H1 (cell line): ENCODE results near the gene NRIP2. TPM values are rescaled to one million over a fixed set of nuclear protein-coding genes. Genes with fewer than 3 reads are reported as not detected.
A peak's percentile ranks its signal among the peaks of the same experiment; 100 is the strongest.

Experiments used
- CTCF ChIA-PET: fragments of 300-600 bp; sonication (Branson Sonifier 250); formaldehyde crosslinking; loops from one replicate; lab custom pipeline; 2021; ENCODE audit not compliant: partially characterized antibody; lab: Charles Lee
- POLR2A ChIA-PET: fragments of 300-600 bp; sonication (Branson Sonifier 250); formaldehyde crosslinking; loops from one replicate; lab custom pipeline; 2021; ENCODE audit warnings: inconsistent platforms; ENCODE audit not compliant: partially characterized antibody; lab: Charles Lee
- DNase-seq, 2 experiments: peaks; one replicate each; pipeline versions ENCODE4 v3.0.0 to v3.0.0-alpha.2; 2010 to 2022; ENCODE audit warnings: low spot score in 2 of 2, low read depth in 1 of 2, mixed read lengths in 1 of 2
- FAIRE-seq: peaks from 2 replicates; lab custom pipeline; 2011; peaks lifted over from hg19 to GRCh38; lab: Jason Lieb, UNC
- H2AFZ ChIP-seq: 2 replicates; pipeline ENCODE4 v1.8.1; 2012; ENCODE audit warnings: low read length, inconsistent platforms
- H2AK5ac ChIP-seq: 2 replicates; pipeline ENCODE4 v1.6.1; 2013; ENCODE audit warnings: low read depth, low read length
- H2BK120ac ChIP-seq: replicated peaks from 2 replicates; pipeline ENCODE3; 2013; ENCODE audit warnings: low read depth, low read length, inconsistent platforms
- H2BK12ac ChIP-seq: 2 replicates; pipeline ENCODE4 v1.6.1; 2013; ENCODE audit warnings: low read depth, low read length
- H2BK15ac ChIP-seq: 2 replicates; pipeline ENCODE4 v1.6.1; 2013; ENCODE audit warnings: low read length
- H2BK20ac ChIP-seq: 2 replicates; pipeline ENCODE4 v1.6.1; 2013; ENCODE audit warnings: low read length
- H2BK5ac ChIP-seq: 2 replicates; pipeline ENCODE4 v1.6.1; 2013; ENCODE audit warnings: low read depth, low read length
- H3K14ac ChIP-seq: 2 replicates; pipeline ENCODE4 v1.6.1; 2013; ENCODE audit warnings: inconsistent platforms; ENCODE audit not compliant: insufficient read length
- H3K18ac ChIP-seq: 2 replicates; pipeline ENCODE4 v1.6.1; 2013; ENCODE audit warnings: low read length; ENCODE audit errors: extremely low read depth
- H3K23ac ChIP-seq: 2 replicates; pipeline ENCODE4 v1.6.1; 2013; ENCODE audit warnings: inconsistent platforms; ENCODE audit not compliant: insufficient read length
- H3K23me2 ChIP-seq: 2 replicates; pipeline ENCODE4 v1.6.1; 2013; ENCODE audit warnings: low read depth, low read length
- H3K27ac ChIP-seq: 2 replicates; pipeline ENCODE4 v1.6.1; 2011; ENCODE audit warnings: low read depth, low read length, inconsistent platforms
- H3K27me3 ChIP-seq, 4 experiments: replicated peaks in 1 of 4; 1 replicate in 1 of 4; 2 replicates in 3 of 4; pipeline versions ENCODE4 v1.6.1 to v1.8.1; 2011 to 2013; ENCODE audit warnings: low read length in 3 of 4, mild to moderate bottlenecking in 3 of 4, inconsistent platforms in 2 of 4, mixed read lengths in 2 of 4, moderate library complexity in 1 of 4; ENCODE audit not compliant: control insufficient read depth in 3 of 4, insufficient read depth in 3 of 4; ENCODE audit errors: extremely low read depth in 1 of 4
- H3K36me3 ChIP-seq, 4 experiments: 2 replicates each; pipeline versions ENCODE4 v1.6.1 to v1.8.1; 2011 to 2013; ENCODE audit warnings: mild to moderate bottlenecking in 4 of 4, low read length in 3 of 4, moderate library complexity in 2 of 4, control low read depth in 1 of 4, inconsistent platforms in 1 of 4; ENCODE audit not compliant: insufficient read depth in 4 of 4, control insufficient read depth in 2 of 4
- H3K4ac ChIP-seq: replicated peaks from 2 replicates; pipeline ENCODE3; 2013; ENCODE audit warnings: low read length, low read depth, mixed read lengths, inconsistent platforms; ENCODE audit not compliant: insufficient read length
- H3K4me1 ChIP-seq, 4 experiments: replicated peaks in 1 of 4; 1 replicate in 1 of 4; 2 replicates in 3 of 4; pipeline versions ENCODE4 v1.6.1 to v1.8.1; 2011 to 2013; ENCODE audit warnings: low read length in 3 of 4, inconsistent platforms in 2 of 4, mixed read lengths in 1 of 4; ENCODE audit not compliant: insufficient read depth in 4 of 4, control insufficient read depth in 3 of 4
- H3K4me2 ChIP-seq, 2 experiments: 2 replicates each; pipeline versions ENCODE4 v1.6.1 to v1.8.1; 2011 to 2013; ENCODE audit warnings: low read depth in 2 of 2, low read length in 2 of 2, control low read depth in 1 of 2, inconsistent platforms in 1 of 2, mild to moderate bottlenecking in 1 of 2; ENCODE audit not compliant: insufficient read depth in 1 of 2
- H3K4me3 ChIP-seq, 4 experiments: fragments of 200-600, 300-600 bp in 1 of 4; sonication (generic), shearing (Covaris generic), sonication (Bioruptor Twin) in 1 of 4; 2 replicates each; pipeline versions ENCODE4 v1.5.1 to v1.8.1; 2011 to 2016; ENCODE audit warnings: low read length in 4 of 4, low read depth in 3 of 4, control low read depth in 2 of 4, inconsistent platforms in 2 of 4, mild to moderate bottlenecking in 2 of 4, mixed read lengths in 1 of 4, moderate library complexity in 1 of 4; ENCODE audit not compliant: insufficient read depth in 2 of 4; ENCODE audit errors: extremely low read depth in 1 of 4
- H3K56ac ChIP-seq: replicated peaks from 2 replicates; pipeline ENCODE3; 2013; ENCODE audit warnings: low read depth, mild to moderate bottlenecking, mixed read lengths, low read length, inconsistent platforms; ENCODE audit not compliant: insufficient read length
- H3K79me1 ChIP-seq: 2 replicates; pipeline ENCODE4 v1.6.1; 2013; ENCODE audit warnings: low read depth, low read length, control low read depth
- H3K79me2 ChIP-seq, 2 experiments: 2 replicates each; pipeline versions ENCODE4 v1.6.1 to v1.8.1; 2012 to 2013; ENCODE audit warnings: low read length in 2 of 2, mild to moderate bottlenecking in 2 of 2, inconsistent platforms in 1 of 2; ENCODE audit not compliant: insufficient read depth in 2 of 2, control insufficient read depth in 1 of 2
- H3K9ac ChIP-seq, 4 experiments: replicated peaks in 1 of 4; 1 replicate in 1 of 4; 2 replicates in 3 of 4; pipeline versions ENCODE4 v1.6.1 to v1.8.1; 2011 to 2013; ENCODE audit warnings: low read depth in 3 of 4, low read length in 3 of 4, control low read depth in 2 of 4, mild to moderate bottlenecking in 2 of 4, moderate library complexity in 2 of 4, inconsistent platforms in 1 of 4; ENCODE audit errors: extremely low read depth in 1 of 4
- H3K9me3 ChIP-seq, 2 experiments: 2 replicates each; pipeline versions ENCODE4 v1.6.1 to v1.8.1; 2012 to 2013; ENCODE audit warnings: mild to moderate bottlenecking in 2 of 2, moderate library complexity in 2 of 2, control low read depth in 1 of 2, inconsistent platforms in 1 of 2, low read depth in 1 of 2, low read length in 1 of 2, mixed read lengths in 1 of 2; ENCODE audit not compliant: insufficient read depth in 2 of 2
- H4K20me1 ChIP-seq, 2 experiments: replicated peaks in 1 of 2; 2 replicates each; pipeline versions ENCODE3 to v1.8.1; 2011 to 2013; ENCODE audit warnings: inconsistent platforms in 2 of 2, low read length in 2 of 2, mild to moderate bottlenecking in 1 of 2; ENCODE audit not compliant: insufficient read depth in 2 of 2, control insufficient read depth in 1 of 2
- H4K5ac ChIP-seq: 2 replicates; pipeline ENCODE4 v1.6.1; 2013; ENCODE audit warnings: low read length, low read depth, mixed read lengths, inconsistent platforms; ENCODE audit not compliant: insufficient read length
- H4K8ac ChIP-seq: 2 replicates; pipeline ENCODE4 v1.8.0; 2013; ENCODE audit warnings: mild to moderate bottlenecking, moderate library complexity, low read length, inconsistent platforms; ENCODE audit not compliant: insufficient read depth; ENCODE audit errors: extremely low read depth
- H4K91ac ChIP-seq: replicated peaks from 2 replicates; pipeline ENCODE3; 2013; ENCODE audit warnings: low read length, mixed read lengths, inconsistent platforms; ENCODE audit not compliant: insufficient read length
- BCL11A ChIP-seq, 2 experiments: IDR thresholded peaks; one replicate each; pipeline ENCODE4 v1.6.1; 2011; ENCODE audit warnings: low read depth in 2 of 2, low read length in 2 of 2, mild to moderate bottlenecking in 2 of 2
- CBX8 ChIP-seq: fragments of 300-800, 300-1000 bp; sonication (generic); IDR thresholded peaks from 2 replicates; pipeline ENCODE4 v1.7.1; 2016; ENCODE audit warnings: low read depth, low read length, borderline replicate concordance
- CHD1 ChIP-seq: IDR thresholded peaks from 2 replicates; pipeline ENCODE4 v1.6.1; 2012; ENCODE audit warnings: low read depth, low read length, improper control_type of control experiment
- EP300 ChIP-seq, 2 experiments: IDR thresholded peaks; 1 replicate in 1 of 2; 2 replicates in 1 of 2; pipeline ENCODE4 v1.6.1; 2011 to 2012; ENCODE audit warnings: low read depth in 2 of 2, low read length in 2 of 2, mild to moderate bottlenecking in 2 of 2, borderline replicate concordance in 1 of 2, inconsistent platforms in 1 of 2, moderate library complexity in 1 of 2
- FOSL1 ChIP-seq: IDR thresholded peaks from 2 replicates; pipeline ENCODE4 v1.6.1; 2011; ENCODE audit warnings: mild to moderate bottlenecking, low read depth, low read length, moderate library complexity; ENCODE audit not compliant: insufficient read depth
- MAFK ChIP-seq: IDR thresholded peaks from 2 replicates; pipeline ENCODE4 v1.6.1; 2012; ENCODE audit warnings: low read depth, mild to moderate bottlenecking, improper control_type of control experiment, low read length
- POU5F1 ChIP-seq: IDR thresholded peaks from 2 replicates; pipeline ENCODE4 v1.6.1; 2011; ENCODE audit warnings: low read depth, mild to moderate bottlenecking, low read length, moderate library complexity
- SIN3A ChIP-seq, 2 experiments: IDR thresholded peaks in 1 of 2; conservative IDR thresholded peaks in 1 of 2; 2 replicates each; pipeline ENCODE4 v1.6.1; 2011 to 2012; ENCODE audit warnings: low read length in 2 of 2, improper control_type of control experiment in 1 of 2, low read depth in 1 of 2, mild to moderate bottlenecking in 1 of 2
- SIX5 ChIP-seq: IDR thresholded peaks from 2 replicates; pipeline ENCODE4 v1.6.1; 2011; ENCODE audit warnings: mild to moderate bottlenecking, low read depth, low read length
- TCF12 ChIP-seq: IDR thresholded peaks from 2 replicates; pipeline ENCODE4 v1.6.1; 2011; ENCODE audit warnings: low read depth, mild to moderate bottlenecking, low read length
- TEAD4 ChIP-seq: IDR thresholded peaks from 2 replicates; pipeline ENCODE4 v1.6.1; 2012; ENCODE audit warnings: low read depth, low read length, inconsistent platforms, mixed read lengths
- WGBS, 2 experiments: shearing (Covaris generic) in 1 of 2; methylation state at CpG; one replicate each; pipeline versions ENCODE4 v1.1.6 to v1.1.7; 2013 to 2015; ENCODE audit warnings: low lambda C conversion rate in 2 of 2, mixed read lengths in 2 of 2, inconsistent platforms in 1 of 2, low coverage in 1 of 2, missing lambda C conversion rate in 1 of 2; ENCODE audit not compliant: insufficient replicate concordance in 2 of 2, insufficient coverage in 1 of 2, insufficient read length in 1 of 2; ENCODE audit errors: extremely low coverage in 1 of 2, missing lambda C conversion rate in 1 of 2; 5-methylcytosine and 5-hydroxymethylcytosine counted together
- polyA plus RNA-seq, 7 experiments: library from polyadenylated mRNA; depleted of rRNA in 3 of 7; stranded (reverse) in 5 of 7; unstranded in 2 of 7; fragments of >200 nt in 5 of 7; fragments of 200-250 nt in 2 of 7; gene quantifications; 1 replicate in 5 of 7; 2 replicates in 1 of 7; 4 replicates in 1 of 7; pipeline versions ENCODE4 v1.2.1 to v1.2.3, GENCODE V29; 2011 to 2013; ENCODE audit warnings: missing spikeins in 2 of 7, mixed read lengths in 2 of 7
- total RNA-seq: library from RNA; stranded (reverse); fragmentation: NEBNext Ultra II Directional; extraction: Animal tissue kit (Norgen Biotek cat#: 25700); gene quantifications from 2 replicates; pipeline ENCODE4 v1.2.1, GENCODE V29; 2021

NRIP2 gene
- total and polyA plus RNA-seq, 2 of the 8 experiments (the other 6 are each of a cell fraction or from before 2014, with no cell fraction given) = 0.06 TPM; not detected in 1

GRCh38 chr12:2792671-2793500, 41.9 kb downstream of the NRIP2 start:
- Histone ChIP-seq H3K4ac (no peak overlapping the region), H3K56ac (no peak overlapping the region), H3K79me2 (peaks cover 0 to 21% of the 10 kb centered on the region in 2 experiments; a peak in 2 of 4 replicates), H3K27me3 (peaks cover 0 to 6% (median 4%) of the 10 kb centered on the region in 4 experiments; a peak in 6 of 7 replicates), H3K27ac (no peak overlapping the region), H3K36me3 (peaks cover 4 to 11% (median 7%) of the 10 kb centered on the region in 4 experiments; a peak in 6 of 8 replicates), H3K23ac (no peak overlapping the region), H2BK120ac (no peak overlapping the region), H4K8ac (no peak overlapping the region), H2BK12ac (no peak overlapping the region), H2AFZ (no peak overlapping the region), H2BK5ac (no peak overlapping the region), H3K23me2 (peaks cover 11% of the 10 kb centered on the region; the same call in 1 of the 2 replicates), H3K9me3 (no peaks in the 10 kb centered on the region), H3K18ac (no peak overlapping the region), H3K4me1 (peaks cover 4 to 6% (median 5%) of the 10 kb centered on the region in 4 experiments; a peak in 5 of 7 replicates), H4K91ac (no peak overlapping the region), H4K5ac (no peak overlapping the region), H2BK20ac (no peak overlapping the region), H3K9ac (no peak overlapping the region), H3K4me2 (no peak overlapping the region; a peak in 1 of 4 replicates), H2AK5ac (no peak overlapping the region), H4K20me1 (peaks cover 8 to 15% of the 10 kb centered on the region in 2 experiments), H3K79me1 (peaks cover 5% of the 10 kb centered on the region; the same call in 1 of the 2 replicates), H2BK15ac (peak overlapping the region; percentile 40; the same call in 1 of the 2 replicates), H3K14ac (no peak overlapping the region), H3K4me3 (no peak overlapping the region)
- DNase-seq (no peak), FAIRE-seq (no peak)
- 86% methylated on average over 25 of the region's 25 CpGs; no CpG with 5 or more reads in 1 of the 2 experiments for WGBS, 2 experiments
- ChIA-PET CTCF (interaction anchor here (0.9 to 5.2 kb wide), 6 partner anchors 9 to 110 kb away, joined by 3 to 34 read pairs (median 4); no protein-coding TSS in a partner anchor), POLR2A (interaction anchor here (1.0 to 1.3 kb wide), 2 partner anchors 20 to 70 kb away, joined by 3 read pairs; no protein-coding TSS in a partner anchor)
- no peak for TF ChIP-seq SIX5
- no peak for TF ChIP-seq EP300 (IDR thresholded peaks at IDR 0.05; ENCODE audit: borderline replicate concordance in 1 of 2, low read depth in 2 of 2, low read length in 2 of 2)
- TF ChIP-seq CHD1 = no peak
- TF ChIP-seq BCL11A (IDR thresholded peaks at IDR 0.05; ENCODE audit: low read depth in 2 of 2, low read length in 2 of 2) = no peak
- no peak for TF ChIP-seq FOSL1
- TF ChIP-seq SIN3A (conservative IDR thresholded peaks at IDR 0.05 in 1 of 2, IDR thresholded peaks at IDR 0.05 in 1 of 2; ENCODE audit: low read depth in 1 of 2, low read length in 2 of 2) = no peak
- TF ChIP-seq TEAD4 = no peak
- no peak for TF ChIP-seq MAFK
- TF ChIP-seq POU5F1 = no peak
- no peak for TF ChIP-seq CBX8
- no peak for TF ChIP-seq TCF12
